NCI-H1436 (cell line): ENCODE measurements around the gene MRPS21.
"Not testable (repeated sequence)": the region's sequence is repeated elsewhere in the genome, so short reads cannot be mapped to it uniquely, and the experiment has no call there.

ENCODE experiments used
- DNase-seq: peaks from one replicate; lab custom pipeline; 2025; lab: John Stamatoyannopoulos, UW

Gene MRPS21

GRCh38 chr1:150281758-150282557, 11.7 kb upstream of the MRPS21 start, which contains the start of gene CIART:
Gene CIART (plus strand): TSS chr1:150282554. CDS start chr1:150283268, 714 bp downstream.
- DNase-seq = peak; percentile 98

GRCh38 chr1:150282558-150282958, 11.1 kb upstream of the MRPS21 start:
- DNase-seq = no peak

GRCh38 chr1:150283260-150283659, 10.4 kb upstream of the MRPS21 start:
- DNase-seq = no peak

- DNase-seq = no peak
Measured at GRCh38 chr1:150288382-150288781, 5.3 kb upstream of the MRPS21 start.

GRCh38 chr1:150288822-150289221, 4.8 kb upstream of the MRPS21 start:
- no peak for DNase-seq

- DNase-seq = no peak
Measured at GRCh38 chr1:150295476-150295875, 1.8 kb downstream of the MRPS21 start.

GRCh38 chr1:150299716-150300115, 6.1 kb downstream of the MRPS21 start:
- no peak for DNase-seq

GRCh38 chr1:150302338-150302737, 8.7 kb downstream of the MRPS21 start:
- DNase-seq = no peak

GRCh38 chr1:150302902-150303301, 9.2 kb downstream of the MRPS21 start:
- no peak for DNase-seq

- DNase-seq = not testable (repeated sequence)
Measured at GRCh38 chr1:150308585-150308984, 14.9 kb downstream of the MRPS21 start.

- DNase-seq = no peak
Measured at GRCh38 chr1:150309758-150310508, 16.3 kb downstream of the MRPS21 start.

GRCh38 chr1:150311762-150312161, 18.1 kb downstream of the MRPS21 start:
- DNase-seq = no peak

GRCh38 chr1:150314691-150315090, 21.0 kb downstream of the MRPS21 start:
- not testable (repeated sequence) for DNase-seq

GRCh38 chr1:150320667-150320978, 27.0 kb downstream of the MRPS21 start:
- no peak for DNase-seq

GRCh38 chr1:150321826-150322166, 28.1 kb downstream of the MRPS21 start:
- no peak for DNase-seq

- no peak for DNase-seq
Measured at GRCh38 chr1:150322310-150322709, 28.6 kb downstream of the MRPS21 start.

- no peak for DNase-seq
Measured at GRCh38 chr1:150332651-150333290, 39.1 kb downstream of the MRPS21 start.

GRCh38 chr1:150346316-150346715, 52.7 kb downstream of the MRPS21 start:
- no peak for DNase-seq

GRCh38 chr1:150352866-150353265, 59.2 kb downstream of the MRPS21 start:
- no peak for DNase-seq
